ENCODE results near the gene SCYGR7.

- no peak for TF ChIP-seq POLR2A (IDR thresholded peaks at IDR 0.05)
- TF ChIP-seq, protein P1, sequence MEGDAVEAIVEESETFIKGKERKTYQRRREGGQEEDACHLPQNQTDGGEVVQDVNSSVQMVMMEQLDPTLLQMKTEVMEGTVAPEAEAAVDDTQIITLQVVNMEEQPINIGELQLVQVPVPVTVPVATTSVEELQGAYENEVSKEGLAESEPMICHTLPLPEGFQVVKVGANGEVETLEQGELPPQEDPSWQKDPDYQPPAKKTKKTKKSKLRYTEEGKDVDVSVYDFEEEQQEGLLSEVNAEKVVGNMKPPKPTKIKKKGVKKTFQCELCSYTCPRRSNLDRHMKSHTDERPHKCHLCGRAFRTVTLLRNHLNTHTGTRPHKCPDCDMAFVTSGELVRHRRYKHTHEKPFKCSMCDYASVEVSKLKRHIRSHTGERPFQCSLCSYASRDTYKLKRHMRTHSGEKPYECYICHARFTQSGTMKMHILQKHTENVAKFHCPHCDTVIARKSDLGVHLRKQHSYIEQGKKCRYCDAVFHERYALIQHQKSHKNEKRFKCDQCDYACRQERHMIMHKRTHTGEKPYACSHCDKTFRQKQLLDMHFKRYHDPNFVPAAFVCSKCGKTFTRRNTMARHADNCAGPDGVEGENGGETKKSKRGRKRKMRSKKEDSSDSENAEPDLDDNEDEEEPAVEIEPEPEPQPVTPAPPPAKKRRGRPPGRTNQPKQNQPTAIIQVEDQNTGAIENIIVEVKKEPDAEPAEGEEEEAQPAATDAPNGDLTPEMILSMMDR (IDR thresholded peaks at IDR 0.05), result no peak
Observed at GRCh38 chr2:227720680-227721079, 7.5 kb upstream of the SCYGR7 start.

Measured in vagina (tissue), 2 donors.